Measurements from ENCODE around the gene FIGLA.

FIGLA gene

GRCh38 chr2:70771446-70771845 is 19.0 kb downstream of the FIGLA start:
- FAIRE-seq, result no peak

- no peak for FAIRE-seq
Observed at GRCh38 chr2:70769450-70769849, 21.0 kb downstream of the FIGLA start.

- no peak for FAIRE-seq
Observed at GRCh38 chr2:70768590-70769085, 21.8 kb downstream of the FIGLA start.

DNA sequence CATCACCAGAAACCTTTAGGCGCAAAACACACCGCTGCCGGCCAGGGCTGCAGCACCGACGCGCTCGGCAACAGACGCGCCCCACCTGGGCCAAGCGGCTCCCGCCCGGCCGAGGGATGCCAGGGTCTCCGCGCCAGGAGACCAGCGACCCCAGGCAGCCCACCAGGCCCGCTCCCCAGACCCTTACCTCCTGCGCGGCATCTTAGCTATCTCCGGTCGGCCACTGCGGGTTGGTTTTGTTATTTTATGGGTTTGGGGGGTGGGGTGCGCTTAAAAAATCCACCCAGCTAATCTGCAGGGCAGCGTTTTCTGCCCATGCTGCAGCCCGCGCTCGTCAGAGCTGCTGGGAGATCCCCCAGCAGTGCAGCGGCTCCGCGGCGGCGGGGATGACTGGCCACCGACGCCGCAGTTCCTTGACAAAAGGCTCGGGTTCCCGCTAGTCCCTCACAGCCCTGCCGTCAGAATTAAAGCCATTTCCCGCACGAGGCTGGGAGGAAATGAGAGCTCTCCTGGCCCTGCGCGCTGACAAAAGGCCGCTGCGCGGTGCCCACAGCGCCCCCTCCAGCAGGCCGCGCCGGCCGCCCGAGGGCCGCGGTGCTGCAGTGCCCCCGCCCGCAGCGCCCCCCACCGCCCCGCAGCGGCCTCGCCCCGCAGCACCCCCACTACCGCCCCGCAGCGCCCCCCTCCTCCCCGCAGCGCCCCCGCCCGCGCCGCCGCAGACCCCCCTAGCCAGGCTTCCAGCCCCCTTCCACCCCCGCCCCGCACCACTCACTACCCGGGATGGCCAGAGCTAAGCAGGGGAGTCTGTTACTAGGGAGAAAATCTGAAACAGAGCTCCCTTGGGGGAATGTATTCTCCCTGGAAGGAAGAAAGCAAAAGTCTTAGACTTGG is 22.5 kb downstream of the FIGLA start, which contains the start of gene ADD2:
TSS of gene ADD2 (minus strand) at position 502 of the 891 bp plus-strand sequence. CDS start 61,792 bp downstream, outside the sequence.
- no peak for FAIRE-seq

DNA sequence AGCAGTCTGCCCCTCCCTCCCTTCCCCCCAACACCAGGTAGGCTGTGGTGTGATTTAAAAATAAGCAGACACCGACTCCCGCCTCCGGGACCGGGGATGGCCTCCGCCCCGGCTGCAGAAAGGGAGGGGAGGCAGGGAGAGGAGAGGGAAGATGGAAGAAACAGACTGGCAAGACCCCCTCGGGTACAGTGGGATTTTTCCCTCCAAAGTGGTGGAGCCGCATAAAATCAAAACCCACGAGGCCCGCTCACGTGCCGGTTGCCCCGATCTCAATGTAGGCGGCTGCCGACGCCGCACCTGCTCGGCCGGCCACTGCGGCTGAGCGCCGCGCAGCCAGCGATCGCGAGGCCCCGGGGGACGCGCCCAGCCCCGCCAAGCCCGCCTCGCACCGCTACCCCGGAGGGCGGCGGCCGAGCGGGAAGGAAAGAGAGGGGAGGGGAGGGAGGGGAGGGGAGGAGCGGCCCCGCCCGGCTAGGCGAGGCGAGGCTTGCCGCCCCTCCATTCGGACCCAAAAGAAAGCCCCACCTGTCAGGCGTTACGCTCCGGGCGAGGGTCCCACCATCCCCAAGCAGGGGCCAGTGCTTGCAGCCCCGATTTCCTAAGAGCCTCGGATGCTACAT is 23.3 kb downstream of the FIGLA start:
- FAIRE-seq, result no peak

GRCh38 chr2:70766357-70767078 is 23.9 kb downstream of the FIGLA start:
- no peak for FAIRE-seq

GRCh38 chr2:70765507-70765906 is 24.9 kb downstream of the FIGLA start:
- FAIRE-seq, result no peak

DNA sequence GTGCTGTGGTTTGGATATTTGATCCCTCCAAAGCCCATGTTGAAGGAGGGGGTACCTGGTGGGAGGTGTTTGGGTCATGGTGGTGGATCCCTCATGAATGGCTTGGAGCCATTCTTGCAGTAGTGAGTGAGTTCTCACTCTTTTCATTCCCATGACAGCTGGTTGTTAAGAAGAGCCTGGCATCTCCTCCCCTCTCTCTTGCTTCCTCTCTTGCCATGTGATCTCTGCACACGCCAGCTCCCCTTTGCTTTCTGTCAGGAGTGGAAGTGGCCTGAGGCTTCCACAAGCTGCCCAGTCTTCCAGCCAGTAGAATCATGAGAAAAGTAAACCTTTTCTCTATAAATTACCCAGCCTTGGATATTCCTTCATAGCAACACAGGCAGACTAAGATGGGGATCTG is 31.0 kb downstream of the FIGLA start:
- FAIRE-seq, result no peak

GRCh38 chr2:70757966-70758365 is 32.5 kb downstream of the FIGLA start:
- no peak for FAIRE-seq

DNA sequence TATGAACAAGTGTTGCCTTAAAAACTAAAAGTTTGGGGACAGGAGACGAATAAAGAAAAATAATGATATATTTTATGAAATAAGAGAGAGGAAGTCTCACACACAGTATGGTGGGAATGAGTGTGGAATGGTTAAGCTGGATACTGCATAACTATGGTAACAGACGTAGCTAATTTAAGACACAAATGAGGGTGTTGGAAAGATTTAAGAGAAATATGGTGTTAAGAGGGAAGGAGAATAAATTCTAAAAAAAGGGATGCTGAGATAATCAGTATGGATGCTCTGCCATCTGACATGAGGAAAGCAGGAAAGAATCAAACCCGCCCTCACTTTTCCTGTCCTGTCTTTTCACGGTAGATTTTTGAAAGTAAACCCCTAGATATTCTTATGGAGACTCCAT is 33.1 kb downstream of the FIGLA start:
- no peak for FAIRE-seq

- no peak for FAIRE-seq
Observed at GRCh38 chr2:70756128-70756527, 34.3 kb downstream of the FIGLA start.

GRCh38 chr2:70753902-70754301 is 36.5 kb downstream of the FIGLA start:
- FAIRE-seq, result no peak

GRCh38 chr2:70753031-70753430 is 37.4 kb downstream of the FIGLA start:
- no peak for FAIRE-seq

- FAIRE-seq, result no peak
Observed at GRCh38 chr2:70752396-70752795, 38.0 kb downstream of the FIGLA start.

DNA sequence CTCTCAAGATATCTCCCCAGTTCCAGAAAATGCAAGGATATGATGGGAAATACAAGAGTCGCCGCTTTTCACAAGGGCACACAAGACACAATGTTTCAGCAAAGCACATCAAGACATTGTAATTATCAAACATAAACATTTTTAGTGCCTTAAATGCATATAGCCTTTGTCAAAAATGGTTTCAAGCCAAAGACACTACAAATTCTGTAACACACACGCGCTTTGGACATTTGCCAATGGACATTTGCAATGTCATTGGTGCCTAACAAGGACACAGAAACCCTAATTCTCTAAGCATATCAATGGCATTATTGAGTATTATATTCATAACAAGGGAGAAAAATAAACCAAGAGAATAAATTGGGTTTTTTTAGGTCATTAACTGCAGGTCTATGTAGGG is 38.6 kb downstream of the FIGLA start:
- FAIRE-seq, result no peak

DNA sequence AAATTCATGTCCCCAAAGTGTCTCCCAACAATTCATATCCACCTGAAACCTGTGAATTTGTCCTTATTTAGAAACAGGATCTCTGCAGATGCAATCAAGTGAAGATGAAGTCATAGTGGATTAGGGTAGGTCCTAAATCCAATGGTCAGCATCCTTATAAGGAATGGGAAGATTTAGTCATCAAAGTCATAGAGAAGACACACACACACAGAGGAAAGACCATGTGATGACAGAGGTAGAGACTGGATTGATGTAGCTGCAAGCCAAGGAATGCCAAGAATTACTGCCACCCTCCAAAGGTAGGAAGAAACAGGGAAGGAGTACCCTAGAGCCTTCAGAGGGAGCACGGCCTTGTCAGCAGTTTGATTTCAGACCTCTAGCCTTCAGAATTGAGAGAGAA is 40.1 kb downstream of the FIGLA start:
- no peak for FAIRE-seq

- FAIRE-seq, result no peak
Observed at GRCh38 chr2:70748002-70748784, 42.2 kb downstream of the FIGLA start.

DNA sequence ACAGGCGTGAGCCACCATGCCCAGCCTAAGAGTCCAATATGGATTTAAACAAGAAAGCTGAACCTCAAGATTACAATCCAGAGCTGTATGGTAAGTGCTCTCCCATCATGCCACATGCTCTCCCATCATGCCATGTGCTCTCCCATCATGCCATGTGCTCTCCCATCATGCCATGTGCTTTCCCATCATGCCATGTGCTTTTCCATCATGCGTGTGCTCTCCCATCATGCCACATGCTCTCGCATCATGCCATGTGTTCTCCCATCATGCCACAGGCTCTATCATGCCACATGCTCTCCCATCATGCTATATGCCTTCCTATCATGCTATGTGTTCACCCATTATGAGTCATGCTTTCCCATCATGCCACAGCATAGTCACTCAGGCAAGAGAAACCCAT is 43.2 kb downstream of the FIGLA start:
- FAIRE-seq, result no peak

DNA sequence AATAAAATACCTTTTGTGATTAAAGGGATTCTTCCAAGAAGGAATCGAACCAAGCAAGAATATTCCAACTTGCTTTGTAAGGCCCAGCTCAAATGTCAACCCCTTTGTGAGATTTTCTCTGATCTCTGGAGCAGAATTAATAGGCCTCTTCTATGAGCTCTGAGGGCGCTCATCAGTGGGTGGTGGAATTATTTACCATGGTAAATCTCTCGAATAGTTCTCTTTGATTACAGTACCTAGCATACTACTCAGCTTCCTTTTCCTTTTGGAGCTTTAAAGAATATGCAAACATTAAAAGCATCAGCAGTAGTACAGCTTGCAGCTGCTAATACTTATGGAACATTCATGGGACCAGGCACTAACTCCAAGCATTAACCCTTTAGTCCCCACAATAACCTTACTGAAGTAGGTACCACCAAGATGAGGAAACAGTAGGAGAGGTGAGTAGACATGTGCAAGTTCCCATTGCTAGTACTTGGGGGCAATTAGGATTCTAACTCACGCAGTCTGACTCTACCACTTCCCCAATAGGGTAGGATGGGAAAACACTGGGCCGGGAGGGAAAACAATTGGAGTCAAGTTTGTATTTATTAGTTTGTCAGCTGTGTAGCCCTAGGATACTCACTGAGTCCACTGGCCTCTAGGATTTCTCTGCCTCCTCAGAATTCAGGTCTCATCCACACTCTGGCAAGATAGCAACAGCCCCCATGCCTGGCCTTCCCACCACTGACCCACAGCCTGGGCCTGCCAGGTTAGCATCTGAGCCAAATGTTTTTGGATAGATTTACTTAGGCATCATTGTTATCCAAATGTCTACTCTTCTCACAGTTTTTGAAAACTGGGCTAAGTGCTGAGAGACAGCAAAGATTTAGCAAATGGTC is 44.1 kb downstream of the FIGLA start:
- FAIRE-seq, result no peak

DNA sequence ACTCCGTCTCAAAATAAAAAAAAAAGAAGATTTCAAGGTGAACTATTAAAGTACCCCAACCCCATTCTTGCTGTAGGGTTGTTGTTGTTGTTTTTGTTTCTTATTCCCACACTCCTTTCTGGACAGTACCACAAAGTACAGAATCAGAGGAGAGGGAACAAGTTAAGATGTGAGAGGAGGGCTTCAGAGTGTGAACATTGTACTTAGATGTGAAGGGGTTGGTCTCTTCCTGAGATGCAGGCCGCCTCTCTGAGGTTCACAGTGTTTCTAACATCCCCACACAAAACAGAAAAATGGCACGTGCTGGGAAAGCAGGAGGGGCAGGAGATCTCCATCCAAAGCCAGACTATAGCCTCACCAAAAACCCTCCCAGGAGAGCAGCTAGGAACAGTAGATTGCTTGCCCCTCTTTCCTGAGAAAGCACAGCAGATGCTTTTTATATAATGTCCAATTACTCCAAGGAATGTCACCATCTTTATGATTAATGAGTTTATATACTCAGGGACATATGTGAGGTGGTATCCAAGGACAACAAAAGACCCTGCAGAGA is 45.1 kb downstream of the FIGLA start:
- no peak for FAIRE-seq

DNA sequence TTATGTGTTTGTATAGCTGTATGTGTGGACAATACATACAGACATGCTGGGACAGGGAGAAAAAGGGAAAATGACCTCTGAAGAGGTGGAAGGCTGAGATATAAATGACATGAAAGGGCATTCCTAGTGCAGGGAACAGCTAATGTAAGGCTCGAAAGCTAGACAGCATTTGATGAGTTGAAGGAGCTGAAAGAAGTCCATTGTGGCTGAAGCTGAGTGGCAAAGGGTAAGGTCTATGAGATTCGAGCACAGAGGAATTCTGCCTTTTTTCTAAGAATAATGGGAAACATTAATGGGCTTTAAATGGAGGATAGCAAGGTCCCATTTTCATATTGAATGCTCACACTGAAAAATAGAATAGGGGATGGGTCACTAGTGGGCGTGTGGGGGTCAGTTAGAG is 46.0 kb downstream of the FIGLA start:
- FAIRE-seq, result no peak
